Ureter (tissue), 1 donor: ENCODE results near the gene S100A7A. TPM values are rescaled to one million over a fixed set of nuclear protein-coding genes. Genes with fewer than 3 reads are reported as not detected.
"Not testable (repeated sequence)": the region's sequence is repeated elsewhere in the genome, so short reads cannot be mapped to it uniquely, and the experiment has no call there.

Source experiments
- DNase-seq: peaks from one replicate; pipeline ENCODE4 v3.0.0-alpha.2; 2020; ENCODE audit warnings: low spot score
- total RNA-seq: library from RNA; stranded (reverse); gene quantifications from one replicate; pipeline ENCODE4 v1.2.4, GENCODE V29; 2023
- donor health status: DM: yes; HTN: yes; CAD: no.

The S100A7A gene
- total RNA-seq, 1 donor from 2014 or later: not detected

- no peak for DNase-seq
Observed at GRCh38 chr1:153459655-153460054, 43.3 kb downstream of the S100A7A start.

GRCh38 chr1:153460551-153460950 is 44.2 kb downstream of the S100A7A start, which contains the start of gene S100A7:
TSS of gene S100A7 (minus strand) at chr1:153460651. CDS start at chr1:153459013, 1,638 bp downstream.
- no peak for DNase-seq

- not testable (repeated sequence) for DNase-seq
Observed at GRCh38 chr1:153462741-153463140, 46.4 kb downstream of the S100A7A start.

- peak; percentile 63 for DNase-seq
Observed at GRCh38 chr1:153465811-153466636, 49.7 kb downstream of the S100A7A start.

GRCh38 chr1:153466908-153467307 is 50.6 kb downstream of the S100A7A start:
- no peak for DNase-seq

- DNase-seq: no peak
Observed at GRCh38 chr1:153470707-153471106, 54.4 kb downstream of the S100A7A start.

Other genes starting within 250 kb of the S100A7A start
- not detected for gene LELP1, start 213.1 kb upstream of the S100A7A start, total RNA-seq
- not detected for gene PRR9, start 198.9 kb upstream of the S100A7A start, total RNA-seq
- gene LORICRIN, start 156.8 kb upstream of the S100A7A start, total RNA-seq: not detected
- gene PGLYRP3, start 103.6 kb upstream of the S100A7A start, total RNA-seq: not detected
- gene PGLYRP4, start 67.7 kb upstream of the S100A7A start, total RNA-seq: 0.60 TPM
- gene S100A9, start 58.7 kb upstream of the S100A7A start, total RNA-seq: 151 TPM
- not detected for gene S100A12, start 40.9 kb upstream of the S100A7A start, total RNA-seq
- gene S100A8, start 25.4 kb upstream of the S100A7A start, total RNA-seq: 31.6 TPM
- gene S100A7, start 44.1 kb downstream of the S100A7A start, total RNA-seq: not detected
- 1,381 TPM for gene S100A6, start 119.5 kb downstream of the S100A7A start, total RNA-seq
- 0.86 TPM for gene S100A5, start 124.4 kb downstream of the S100A7A start, total RNA-seq
- 120 TPM for gene S100A4, start 129.3 kb downstream of the S100A7A start, total RNA-seq
- gene S100A3, start 132.7 kb downstream of the S100A7A start, total RNA-seq: 6.5 TPM
- gene S100A2, start 149.3 kb downstream of the S100A7A start, total RNA-seq: 317 TPM
- 81.8 TPM for gene S100A16, start 196.6 kb downstream of the S100A7A start, total RNA-seq
- gene S100A14, start 199.8 kb downstream of the S100A7A start, total RNA-seq: 51.3 TPM
- gene S100A13, start 211.0 kb downstream of the S100A7A start, total RNA-seq: 71.6 TPM
- gene S100A1, start 211.9 kb downstream of the S100A7A start, total RNA-seq: not detected
- 91.7 TPM for gene CHTOP, start 217.5 kb downstream of the S100A7A start, total RNA-seq
- 37.3 TPM for gene SNAPIN, start 242.2 kb downstream of the S100A7A start, total RNA-seq